PFSK-1 (cell line): ENCODE data around the gene IFNA10.
"Not testable (repeated sequence)": the region's sequence is repeated elsewhere in the genome, so short reads cannot be mapped to it uniquely, and the experiment has no call there.

Experiments used
- FOXP2 ChIP-seq: optimal IDR thresholded peaks from 2 replicates; pipeline ENCODE3; 2011; ENCODE audit warnings: borderline replicate concordance, control low read depth, inconsistent platforms; ENCODE audit not compliant: insufficient read depth; ENCODE audit errors: extremely low read length, extremely low read depth
- POLR2AphosphoS5 ChIP-seq: IDR thresholded peaks from 2 replicates; pipeline ENCODE4 v1.6.1; 2012; ENCODE audit warnings: low read depth, mild to moderate bottlenecking, control low read depth, low read length, moderate library complexity
- SIN3A ChIP-seq: IDR thresholded peaks from 2 replicates; pipeline ENCODE4 v1.6.1; 2012; ENCODE audit warnings: mild to moderate bottlenecking, low read length, moderate library complexity, borderline replicate concordance; ENCODE audit not compliant: insufficient read depth
- TAF1 ChIP-seq: IDR thresholded peaks from 2 replicates; pipeline ENCODE4 v1.6.1; 2012; ENCODE audit warnings: low read length, control low read depth, borderline replicate concordance; ENCODE audit not compliant: insufficient read depth
- TF ChIP-seq, protein P1 (sequence below), 2 experiments: IDR thresholded peaks; 2 replicates each; pipeline versions ENCODE4 v1.6.1 to v1.8.0; 2011 to 2012; ENCODE audit warnings: low read depth in 2 of 2, low read length in 2 of 2, control low read depth in 1 of 2, inconsistent platforms in 1 of 2, mild to moderate bottlenecking in 1 of 2, moderate library complexity in 1 of 2; ENCODE audit not compliant: insufficient read depth in 1 of 2

IFNA10 gene

GRCh38 chr9:21172156-21172555, 34.8 kb downstream of the IFNA10 start:
- TF ChIP-seq, protein P1, sequence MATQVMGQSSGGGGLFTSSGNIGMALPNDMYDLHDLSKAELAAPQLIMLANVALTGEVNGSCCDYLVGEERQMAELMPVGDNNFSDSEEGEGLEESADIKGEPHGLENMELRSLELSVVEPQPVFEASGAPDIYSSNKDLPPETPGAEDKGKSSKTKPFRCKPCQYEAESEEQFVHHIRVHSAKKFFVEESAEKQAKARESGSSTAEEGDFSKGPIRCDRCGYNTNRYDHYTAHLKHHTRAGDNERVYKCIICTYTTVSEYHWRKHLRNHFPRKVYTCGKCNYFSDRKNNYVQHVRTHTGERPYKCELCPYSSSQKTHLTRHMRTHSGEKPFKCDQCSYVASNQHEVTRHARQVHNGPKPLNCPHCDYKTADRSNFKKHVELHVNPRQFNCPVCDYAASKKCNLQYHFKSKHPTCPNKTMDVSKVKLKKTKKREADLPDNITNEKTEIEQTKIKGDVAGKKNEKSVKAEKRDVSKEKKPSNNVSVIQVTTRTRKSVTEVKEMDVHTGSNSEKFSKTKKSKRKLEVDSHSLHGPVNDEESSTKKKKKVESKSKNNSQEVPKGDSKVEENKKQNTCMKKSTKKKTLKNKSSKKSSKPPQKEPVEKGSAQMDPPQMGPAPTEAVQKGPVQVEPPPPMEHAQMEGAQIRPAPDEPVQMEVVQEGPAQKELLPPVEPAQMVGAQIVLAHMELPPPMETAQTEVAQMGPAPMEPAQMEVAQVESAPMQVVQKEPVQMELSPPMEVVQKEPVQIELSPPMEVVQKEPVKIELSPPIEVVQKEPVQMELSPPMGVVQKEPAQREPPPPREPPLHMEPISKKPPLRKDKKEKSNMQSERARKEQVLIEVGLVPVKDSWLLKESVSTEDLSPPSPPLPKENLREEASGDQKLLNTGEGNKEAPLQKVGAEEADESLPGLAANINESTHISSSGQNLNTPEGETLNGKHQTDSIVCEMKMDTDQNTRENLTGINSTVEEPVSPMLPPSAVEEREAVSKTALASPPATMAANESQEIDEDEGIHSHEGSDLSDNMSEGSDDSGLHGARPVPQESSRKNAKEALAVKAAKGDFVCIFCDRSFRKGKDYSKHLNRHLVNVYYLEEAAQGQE (IDR thresholded peaks at IDR 0.05; ENCODE audit: insufficient read depth in 1 of 2, low read depth in 2 of 2, low read length in 2 of 2) = no peak
- TF ChIP-seq FOXP2 = no peak
- no peak for TF ChIP-seq TAF1
- TF ChIP-seq SIN3A = no peak
- TF ChIP-seq POLR2AphosphoS5 = no peak

DNA sequence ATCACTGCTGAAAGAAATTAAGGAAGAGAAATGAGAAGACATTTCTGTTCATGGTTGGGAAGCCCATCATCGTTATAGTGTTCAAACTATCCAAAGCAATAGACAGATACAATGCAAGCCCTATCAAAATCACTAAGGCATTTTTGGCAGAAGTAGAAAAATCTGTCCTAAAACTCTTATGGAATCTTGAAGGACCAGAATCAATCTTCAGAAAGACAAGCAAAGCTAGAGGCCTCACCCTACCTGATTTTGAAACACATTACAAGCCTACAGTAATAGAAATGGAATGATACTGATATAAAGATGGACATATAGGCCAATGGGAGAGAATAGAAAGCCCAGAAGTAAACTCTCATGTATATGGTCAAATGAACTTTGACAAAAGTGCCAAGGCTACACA, 35.6 kb downstream of the IFNA10 start:
- TF ChIP-seq FOXP2 = no peak
- TF ChIP-seq, protein P1 (IDR thresholded peaks at IDR 0.05; ENCODE audit: insufficient read depth in 1 of 2, low read depth in 2 of 2, low read length in 2 of 2) = no peak
- TF ChIP-seq SIN3A = no peak
- no peak for TF ChIP-seq TAF1
- TF ChIP-seq POLR2AphosphoS5 = no peak

GRCh38 chr9:21166560-21166959, 40.4 kb downstream of the IFNA10 start, which contains the start of gene IFNA21:
Gene IFNA21, minus strand, starts transcription at chr9:21166660. Its CDS starts 48 bp downstream, at chr9:21166612.
- TF ChIP-seq TAF1, FOXP2: not testable (repeated sequence)
- TF ChIP-seq, protein P1 (IDR thresholded peaks at IDR 0.05; ENCODE audit: insufficient read depth in 1 of 2, low read depth in 2 of 2, low read length in 2 of 2) = not testable (repeated sequence)

DNA sequence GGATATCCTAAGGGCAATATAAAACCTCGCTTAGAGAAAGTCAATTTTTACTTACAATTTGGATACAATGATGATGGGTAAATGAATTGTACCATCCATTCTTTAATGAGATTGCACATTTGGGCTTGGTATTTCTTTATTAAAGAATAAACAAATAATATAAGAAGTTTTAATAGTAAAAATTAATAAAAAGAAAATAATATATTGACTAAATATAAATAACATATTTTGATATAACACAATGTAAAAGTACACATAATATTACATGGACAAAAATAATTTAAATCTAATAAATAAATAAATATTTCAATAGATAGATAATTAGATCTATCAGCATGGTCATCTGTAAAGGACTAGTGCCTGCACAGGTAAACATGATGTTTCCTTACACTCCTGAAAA, 41.4 kb downstream of the IFNA10 start:
- TF ChIP-seq FOXP2 (no peak), SIN3A (no peak), TAF1 (no peak), POLR2AphosphoS5 (no peak)
- TF ChIP-seq, protein P1 (IDR thresholded peaks at IDR 0.05; ENCODE audit: insufficient read depth in 1 of 2, low read depth in 2 of 2, low read length in 2 of 2) = no peak

- no peak for TF ChIP-seq TAF1
- no peak for TF ChIP-seq FOXP2
- no peak for TF ChIP-seq POLR2AphosphoS5
- no peak for TF ChIP-seq SIN3A
- TF ChIP-seq, protein P1 (IDR thresholded peaks at IDR 0.05; ENCODE audit: insufficient read depth in 1 of 2, low read depth in 2 of 2, low read length in 2 of 2) = no peak
Observed at GRCh38 chr9:21160178-21160577, 46.8 kb downstream of the IFNA10 start.
